Neuronal stem cell (in vitro differentiated cells): ENCODE measurements around the gene CRYGA.

Experiments
- DNase-seq: peaks from one replicate; pipeline ENCODE4 v3.0.0-alpha.2; 2013; ENCODE audit warnings: low spot score
- H2AFZ ChIP-seq: one replicate; pipeline ENCODE4 v1.6.1; 2013; ENCODE audit warnings: mild to moderate bottlenecking, low read length, inconsistent platforms
- H2AK5ac ChIP-seq: 2 replicates; pipeline ENCODE4 v1.6.1; 2013; ENCODE audit warnings: low read depth, mild to moderate bottlenecking, inconsistent platforms, low read length, moderate library complexity, mixed read lengths
- H2BK120ac ChIP-seq: 2 replicates; pipeline ENCODE4 v1.6.1; 2013; ENCODE audit warnings: low read depth, mild to moderate bottlenecking, inconsistent platforms, low read length, moderate library complexity, mixed read lengths
- H2BK12ac ChIP-seq: one replicate; pipeline ENCODE4 v1.6.1; 2013; ENCODE audit warnings: low read length, inconsistent platforms
- H2BK15ac ChIP-seq: 2 replicates; pipeline ENCODE4 v1.6.1; 2013; ENCODE audit warnings: mild to moderate bottlenecking, low read length, inconsistent platforms, mixed read lengths
- H2BK5ac ChIP-seq: one replicate; pipeline ENCODE4 v1.6.1; 2013; ENCODE audit warnings: inconsistent platforms, mild to moderate bottlenecking, low read length, moderate library complexity
- H3K14ac ChIP-seq: one replicate; pipeline ENCODE4 v1.6.1; 2013; ENCODE audit warnings: low read length, inconsistent platforms
- H3K18ac ChIP-seq: 2 replicates; pipeline ENCODE4 v1.6.1; 2013; ENCODE audit warnings: low read length, inconsistent platforms
- H3K23ac ChIP-seq: 2 replicates; pipeline ENCODE4 v1.6.1; 2013; ENCODE audit warnings: low read depth, mild to moderate bottlenecking, mixed read lengths, low read length, inconsistent platforms; ENCODE audit not compliant: poor library complexity
- H3K27ac ChIP-seq: replicated peaks from 3 replicates; pipeline ENCODE4 v1.5.1; 2013; ENCODE audit warnings: low read length, inconsistent platforms
- H3K27me3 ChIP-seq, 3 experiments: 2 replicates each; pipeline ENCODE4 v1.6.1; 2013; ENCODE audit warnings: low read length in 3 of 3, mild to moderate bottlenecking in 2 of 3, inconsistent platforms in 1 of 3, low read depth in 1 of 3, mixed read lengths in 1 of 3, moderate library complexity in 1 of 3; ENCODE audit not compliant: control insufficient read depth in 3 of 3, insufficient read depth in 3 of 3
- H3K36me3 ChIP-seq, 2 donors: replicated peaks in 1 of 2; 2 replicates each; pipeline ENCODE4 v1.6.1; 2013; ENCODE audit warnings: low read length in 2 of 2; ENCODE audit not compliant: control insufficient read depth in 2 of 2, insufficient read depth in 2 of 2
- H3K4ac ChIP-seq: 2 replicates; pipeline ENCODE4 v1.6.1; 2013; ENCODE audit warnings: inconsistent platforms, mild to moderate bottlenecking, low read length, moderate library complexity
- H3K4me1 ChIP-seq, 2 donors: 1 replicate in 1 of 2; 2 replicates in 1 of 2; pipeline ENCODE4 v1.6.1; 2013; ENCODE audit warnings: low read length in 2 of 2, low read depth in 1 of 2; ENCODE audit not compliant: control insufficient read depth in 2 of 2, insufficient read depth in 1 of 2
- H3K4me2 ChIP-seq: one replicate; pipeline ENCODE4 v1.6.1; 2013; ENCODE audit warnings: mild to moderate bottlenecking, low read length, inconsistent platforms; ENCODE audit not compliant: insufficient read depth, poor library complexity, severe bottlenecking
- H3K4me3 ChIP-seq, 2 donors: 2 replicates each; pipeline ENCODE4 v1.5.1; 2013; ENCODE audit warnings: low read length in 2 of 2, mild to moderate bottlenecking in 2 of 2, inconsistent platforms in 1 of 2, moderate library complexity in 1 of 2
- H3K79me1 ChIP-seq: one replicate; pipeline ENCODE4 v1.6.1; 2013; ENCODE audit warnings: low read depth, mild to moderate bottlenecking, inconsistent platforms, low read length, moderate library complexity
- H3K9ac ChIP-seq: one replicate; pipeline ENCODE4 v1.6.1; 2013; ENCODE audit warnings: mild to moderate bottlenecking, low read depth, low read length, inconsistent platforms; ENCODE audit not compliant: poor library complexity
- H3K9me3 ChIP-seq, 2 donors: replicated peaks in 1 of 2; 2 replicates each; pipeline versions ENCODE3 to v1.6.1; 2013; ENCODE audit warnings: low read length in 2 of 2, mild to moderate bottlenecking in 2 of 2, inconsistent platforms in 1 of 2, low read depth in 1 of 2, mixed read lengths in 1 of 2, moderate library complexity in 1 of 2; ENCODE audit not compliant: control insufficient read depth in 2 of 2, insufficient read depth in 1 of 2
- H4K8ac ChIP-seq: one replicate; pipeline ENCODE4 v1.6.1; 2013; ENCODE audit warnings: low read depth, mild to moderate bottlenecking, inconsistent platforms, low read length, moderate library complexity
- H4K91ac ChIP-seq: one replicate; pipeline ENCODE4 v1.6.1; 2013; ENCODE audit warnings: low read length, low read depth, mild to moderate bottlenecking, inconsistent platforms; ENCODE audit not compliant: poor library complexity
- WGBS, 2 donors: extraction: QIAGEN DNeasy Blood & Tissue Kit; methylation state at CpG; one replicate each; pipeline ENCODE4 v1.1.7; 2013; ENCODE audit warnings: missing lambda C conversion rate in 2 of 2, mixed read lengths in 1 of 2; ENCODE audit not compliant: insufficient read length in 2 of 2, insufficient replicate concordance in 1 of 2; ENCODE audit errors: extremely low coverage in 2 of 2; 5-methylcytosine and 5-hydroxymethylcytosine counted together

CRYGA gene

GRCh38 chr2:208156439-208156838 lies 7.0 kb downstream of the CRYGA start:
- H3K27me3 ChIP-seq = no peaks in the 10 kb centered on the region
- WGBS, 2 donors = no CpG with 5 or more reads among the region's 2 CpGs
- no peak overlapping the region for H3K27ac ChIP-seq
- H3K36me3 ChIP-seq = no peaks in the 10 kb centered on the region
- H3K9me3 ChIP-seq = peaks cover 0 to 2% of the 10 kb centered on the region in 2 donors
- H2BK12ac ChIP-seq = no peak overlapping the region
- no peak overlapping the region for H3K9ac ChIP-seq
- H3K23ac ChIP-seq = no peak overlapping the region
- H2BK5ac ChIP-seq = no peak overlapping the region
- H3K4me2 ChIP-seq = no peak overlapping the region
- DNase-seq = no peak
- H3K4ac ChIP-seq = no peak overlapping the region
- H3K18ac ChIP-seq = no peak overlapping the region
- H3K4me1 ChIP-seq = no peaks in the 10 kb centered on the region
- H2AK5ac ChIP-seq = no peak overlapping the region
- H2AFZ ChIP-seq = no peak overlapping the region
- no peak overlapping the region for H4K91ac ChIP-seq
- no peak overlapping the region for H2BK15ac ChIP-seq
- no peak overlapping the region for H3K14ac ChIP-seq
- no peak overlapping the region for H2BK120ac ChIP-seq
- H3K79me1 ChIP-seq = no peaks in the 10 kb centered on the region
- no peak overlapping the region for H3K4me3 ChIP-seq
- H4K8ac ChIP-seq = no peak overlapping the region

GRCh38 chr2:208153156-208153555 lies 10.2 kb downstream of the CRYGA start:
- Histone ChIP-seq H2BK12ac (no peak overlapping the region), H2AK5ac (no peak overlapping the region), H3K4me1 (no peaks in the 10 kb centered on the region), H3K14ac (no peak overlapping the region), H3K4me2 (no peak overlapping the region), H4K91ac (no peak overlapping the region), H2BK15ac (no peak overlapping the region), H3K9ac (no peak overlapping the region), H3K36me3 (no peaks in the 10 kb centered on the region), H3K4me3 (no peak overlapping the region), H2BK120ac (no peak overlapping the region), H3K79me1 (no peaks in the 10 kb centered on the region), H3K27me3 (no peaks in the 10 kb centered on the region), H3K4ac (no peak overlapping the region), H4K8ac (no peak overlapping the region), H3K18ac (no peak overlapping the region), H2BK5ac (no peak overlapping the region), H3K23ac (no peak overlapping the region), H2AFZ (no peak overlapping the region), H3K27ac (no peak overlapping the region), H3K9me3 (peaks cover 0 to 2% of the 10 kb centered on the region in 2 donors)
- DNase-seq = no peak

GRCh38 chr2:208150956-208151355 lies 12.4 kb downstream of the CRYGA start:
- WGBS, 2 donors = no CpG with 5 or more reads among the region's 1 CpG

GRCh38 chr2:208150094-208150493 lies 13.3 kb downstream of the CRYGA start:
- Histone ChIP-seq H3K9me3 (peaks cover 0 to 2% of the 10 kb centered on the region in 2 donors), H3K27me3 (no peaks in the 10 kb centered on the region), H2BK5ac (no peak overlapping the region), H3K14ac (no peak overlapping the region), H4K8ac (no peak overlapping the region), H2AFZ (no peak overlapping the region), H3K4me3 (no peak overlapping the region), H2BK120ac (no peak overlapping the region), H3K23ac (no peak overlapping the region), H3K36me3 (no peaks in the 10 kb centered on the region), H3K18ac (no peak overlapping the region), H4K91ac (no peak overlapping the region), H3K79me1 (no peaks in the 10 kb centered on the region), H3K27ac (no peak overlapping the region), H3K4me1 (peaks cover 0 to 7% of the 10 kb centered on the region in 2 donors), H2AK5ac (no peak overlapping the region), H3K4me2 (no peak overlapping the region), H3K4ac (no peak overlapping the region), H2BK12ac (no peak overlapping the region), H2BK15ac (no peak overlapping the region), H3K9ac (no peak overlapping the region)
- no peak for DNase-seq

More at GRCh38 chr2:208150956-208151355, 12.4 kb downstream of the CRYGA start:
- Histone ChIP-seq H3K4ac (no peak overlapping the region), H2BK15ac (no peak overlapping the region), H3K14ac (no peak overlapping the region), H3K9ac (no peak overlapping the region), H3K36me3 (no peaks in the 10 kb centered on the region), H2AK5ac (no peak overlapping the region), H3K18ac (no peak overlapping the region), H3K23ac (no peak overlapping the region), H2AFZ (no peak overlapping the region), H2BK5ac (no peak overlapping the region), H2BK12ac (no peak overlapping the region), H4K8ac (no peak overlapping the region), H3K9me3 (peaks cover 0 to 2% of the 10 kb centered on the region in 2 donors), H3K4me1 (peaks cover 0 to 5% of the 10 kb centered on the region in 2 donors), H3K27me3 (no peaks in the 10 kb centered on the region), H3K4me2 (no peak overlapping the region), H3K4me3 (no peak overlapping the region), H4K91ac (no peak overlapping the region), H2BK120ac (no peak overlapping the region), H3K79me1 (no peaks in the 10 kb centered on the region), H3K27ac (no peak overlapping the region)
- DNase-seq = no peak
